ENCODE data around the gene SPATA31E1. TPM values are rescaled to one million over a fixed set of nuclear protein-coding genes. Genes with fewer than 3 reads are reported as not detected.
A peak's percentile ranks its signal among the peaks of the same experiment; 100 is the strongest.
"Not testable (repeated sequence)": the region's sequence is repeated elsewhere in the genome, so short reads cannot be mapped to it uniquely, and the experiment has no call there.

Gene SPATA31E1
- total and polyA plus RNA-seq, 2 donors (not counting 1 experiment from before 2014, with no cell fraction given), result not detected

DNA sequence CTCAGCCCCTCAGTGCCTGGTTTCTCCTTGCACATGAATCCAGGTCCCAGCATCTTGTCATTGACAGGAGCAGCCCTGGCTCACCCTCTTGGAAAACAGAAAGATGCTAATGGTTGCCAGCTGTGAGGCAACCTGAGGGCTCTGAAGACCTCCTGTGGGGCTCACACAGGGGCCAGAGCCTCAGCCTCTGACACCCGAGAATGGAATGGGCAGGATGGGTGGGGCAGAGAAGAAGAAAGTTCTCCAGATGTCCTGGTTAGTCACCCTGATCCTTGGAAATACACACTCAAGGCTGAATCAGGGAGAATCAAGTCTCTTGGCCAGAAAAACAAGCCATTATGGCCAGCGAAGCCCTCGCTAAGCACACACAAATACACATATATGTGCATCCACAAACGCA lies 32.3 kb upstream of the SPATA31E1 start:
- H3K27ac ChIP-seq (ENCODE audit: insufficient read depth, low read length), result no peak overlapping the region
- DNase-seq (ENCODE audit: low read depth in 2 of 2), result peak; percentile 63 to 84
- no peak overlapping the region for H2AFZ ChIP-seq (ENCODE audit: low read length)
- TF ChIP-seq, protein P1, sequence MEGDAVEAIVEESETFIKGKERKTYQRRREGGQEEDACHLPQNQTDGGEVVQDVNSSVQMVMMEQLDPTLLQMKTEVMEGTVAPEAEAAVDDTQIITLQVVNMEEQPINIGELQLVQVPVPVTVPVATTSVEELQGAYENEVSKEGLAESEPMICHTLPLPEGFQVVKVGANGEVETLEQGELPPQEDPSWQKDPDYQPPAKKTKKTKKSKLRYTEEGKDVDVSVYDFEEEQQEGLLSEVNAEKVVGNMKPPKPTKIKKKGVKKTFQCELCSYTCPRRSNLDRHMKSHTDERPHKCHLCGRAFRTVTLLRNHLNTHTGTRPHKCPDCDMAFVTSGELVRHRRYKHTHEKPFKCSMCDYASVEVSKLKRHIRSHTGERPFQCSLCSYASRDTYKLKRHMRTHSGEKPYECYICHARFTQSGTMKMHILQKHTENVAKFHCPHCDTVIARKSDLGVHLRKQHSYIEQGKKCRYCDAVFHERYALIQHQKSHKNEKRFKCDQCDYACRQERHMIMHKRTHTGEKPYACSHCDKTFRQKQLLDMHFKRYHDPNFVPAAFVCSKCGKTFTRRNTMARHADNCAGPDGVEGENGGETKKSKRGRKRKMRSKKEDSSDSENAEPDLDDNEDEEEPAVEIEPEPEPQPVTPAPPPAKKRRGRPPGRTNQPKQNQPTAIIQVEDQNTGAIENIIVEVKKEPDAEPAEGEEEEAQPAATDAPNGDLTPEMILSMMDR (conservative IDR thresholded peaks at IDR 0.05 in 1 of 2, IDR thresholded peaks at IDR 0.05 in 1 of 2; ENCODE audit: low read depth in 1 of 2, low read length in 2 of 2), result no peak
- TF ChIP-seq EZH2 (IDR thresholded peaks at IDR 0.05; ENCODE audit: low read length, missing control alignments), result no peak
- H3K4me2 ChIP-seq (ENCODE audit: extremely low read depth, insufficient read depth, low read length), result peak overlapping the region; percentile 35
- H4K20me1 ChIP-seq (ENCODE audit: control insufficient read depth, extremely low read depth, insufficient read depth, low read length), result no peaks in the 10 kb centered on the region
- no peaks in the 10 kb centered on the region for H3K4me1 ChIP-seq (ENCODE audit: control insufficient read depth, extremely low read depth, insufficient read depth, low read length)
- no peak overlapping the region for H3K9ac ChIP-seq (ENCODE audit: insufficient read depth, low read length)
- no peaks in the 10 kb centered on the region for H3K9me3 ChIP-seq (ENCODE audit: control insufficient read depth, insufficient read depth, low read depth, low read length)
- no peaks in the 10 kb centered on the region for H3K27me3 ChIP-seq (ENCODE audit: control insufficient read depth, insufficient read depth, low read length)
- H3K4me3 ChIP-seq (replicated peaks in 1 of 4; ENCODE audit: control extremely low read depth in 1 of 4, insufficient read depth in 1 of 4, low read depth in 3 of 4, low read length in 4 of 4), result no peak overlapping the region
- no peaks in the 10 kb centered on the region for H3K36me3 ChIP-seq (ENCODE audit: control insufficient read depth, insufficient read depth, low read length)
- no peaks in the 10 kb centered on the region for H3K79me2 ChIP-seq (ENCODE audit: control insufficient read depth, insufficient read depth, low read length)

DNA sequence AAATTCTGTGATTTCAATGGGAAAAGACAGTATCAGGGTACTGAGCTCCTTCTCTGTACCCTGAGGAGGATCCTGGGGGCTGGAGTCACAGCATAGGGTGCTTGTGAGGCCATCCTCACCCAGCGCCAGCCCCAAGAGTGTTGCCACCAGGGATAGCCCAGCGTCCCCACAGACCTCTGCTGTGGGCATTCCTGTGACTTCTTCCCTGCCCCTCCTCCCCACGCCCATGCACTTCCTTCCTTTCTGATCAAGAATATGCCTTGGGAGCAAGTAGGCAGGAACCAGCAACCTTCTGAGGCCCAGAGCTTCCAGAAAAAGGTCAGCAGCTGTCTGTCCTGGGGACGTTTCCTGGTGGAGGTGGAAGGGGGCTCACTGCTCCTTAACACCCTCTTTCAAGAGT lies 31.5 kb upstream of the SPATA31E1 start:
- H3K9me3 ChIP-seq (ENCODE audit: control insufficient read depth, insufficient read depth, low read depth, low read length), result not testable (repeated sequence)

DNA sequence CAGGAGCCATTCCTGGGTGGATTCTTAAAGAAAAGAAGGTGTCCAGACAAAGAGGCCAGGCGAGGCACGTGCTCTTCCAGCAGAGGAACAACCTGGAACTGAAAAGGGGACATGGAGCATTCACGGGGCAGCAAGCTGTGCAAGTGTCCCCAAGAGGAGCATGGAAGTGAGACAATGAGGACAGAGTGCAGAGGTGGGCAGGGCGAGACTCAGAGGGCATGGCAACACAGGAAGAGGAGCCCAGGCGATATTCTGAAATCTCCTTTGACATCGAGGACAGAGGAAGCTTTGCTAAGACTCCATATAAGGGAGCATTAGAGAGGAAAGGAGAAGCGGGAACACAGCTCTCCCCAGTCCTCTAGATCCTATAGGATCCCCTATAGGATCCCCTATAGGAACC lies 29.4 kb upstream of the SPATA31E1 start:
- no peak overlapping the region for H3K4me2 ChIP-seq (ENCODE audit: extremely low read depth, insufficient read depth, low read length)
- no peaks in the 10 kb centered on the region for H3K9me3 ChIP-seq (ENCODE audit: control insufficient read depth, insufficient read depth, low read depth, low read length)
- H3K4me3 ChIP-seq (replicated peaks in 1 of 4; ENCODE audit: control extremely low read depth in 1 of 4, insufficient read depth in 1 of 4, low read depth in 3 of 4, low read length in 4 of 4), result no peak overlapping the region
- no peaks in the 10 kb centered on the region for H3K27me3 ChIP-seq (ENCODE audit: control insufficient read depth, insufficient read depth, low read length)
- H3K4me1 ChIP-seq (ENCODE audit: control insufficient read depth, extremely low read depth, insufficient read depth, low read length), result no peaks in the 10 kb centered on the region
- H3K9ac ChIP-seq (ENCODE audit: insufficient read depth, low read length), result no peak overlapping the region
- TF ChIP-seq EZH2 (IDR thresholded peaks at IDR 0.05; ENCODE audit: low read length, missing control alignments), result no peak
- TF ChIP-seq, protein P1 (conservative IDR thresholded peaks at IDR 0.05 in 1 of 2, IDR thresholded peaks at IDR 0.05 in 1 of 2; ENCODE audit: low read depth in 1 of 2, low read length in 2 of 2), result no peak
- H3K27ac ChIP-seq (ENCODE audit: insufficient read depth, low read length), result no peak overlapping the region
- H3K36me3 ChIP-seq (ENCODE audit: control insufficient read depth, insufficient read depth, low read length), result no peaks in the 10 kb centered on the region
- no peaks in the 10 kb centered on the region for H3K79me2 ChIP-seq (ENCODE audit: control insufficient read depth, insufficient read depth, low read length)
- H2AFZ ChIP-seq (ENCODE audit: low read length), result no peak overlapping the region
- no peaks in the 10 kb centered on the region for H4K20me1 ChIP-seq (ENCODE audit: control insufficient read depth, extremely low read depth, insufficient read depth, low read length)
- no peak for DNase-seq (ENCODE audit: low read depth in 2 of 2)

More for the DNA sequence above, 31.5 kb upstream of the SPATA31E1 start:
- H4K20me1 ChIP-seq (ENCODE audit: control insufficient read depth, extremely low read depth, insufficient read depth, low read length); DNase-seq (ENCODE audit: low read depth in 2 of 2); H3K27me3 ChIP-seq (ENCODE audit: control insufficient read depth, insufficient read depth, low read length); H3K36me3 ChIP-seq (ENCODE audit: control insufficient read depth, insufficient read depth, low read length); H3K79me2 ChIP-seq (ENCODE audit: control insufficient read depth, insufficient read depth, low read length); H3K9ac ChIP-seq (ENCODE audit: insufficient read depth, low read length); H3K4me1 ChIP-seq (ENCODE audit: control insufficient read depth, extremely low read depth, insufficient read depth, low read length); H2AFZ ChIP-seq (ENCODE audit: low read length); H3K4me3 ChIP-seq (replicated peaks in 1 of 4; ENCODE audit: control extremely low read depth in 1 of 4, insufficient read depth in 1 of 4, low read depth in 3 of 4, low read length in 4 of 4); H3K4me2 ChIP-seq (ENCODE audit: extremely low read depth, insufficient read depth, low read length); H3K27ac ChIP-seq (ENCODE audit: insufficient read depth, low read length): not testable (repeated sequence)

Measured in fibroblast of lung (primary cell).